ENCODE measurements around the gene JADE3.

JADE3 gene

DNA sequence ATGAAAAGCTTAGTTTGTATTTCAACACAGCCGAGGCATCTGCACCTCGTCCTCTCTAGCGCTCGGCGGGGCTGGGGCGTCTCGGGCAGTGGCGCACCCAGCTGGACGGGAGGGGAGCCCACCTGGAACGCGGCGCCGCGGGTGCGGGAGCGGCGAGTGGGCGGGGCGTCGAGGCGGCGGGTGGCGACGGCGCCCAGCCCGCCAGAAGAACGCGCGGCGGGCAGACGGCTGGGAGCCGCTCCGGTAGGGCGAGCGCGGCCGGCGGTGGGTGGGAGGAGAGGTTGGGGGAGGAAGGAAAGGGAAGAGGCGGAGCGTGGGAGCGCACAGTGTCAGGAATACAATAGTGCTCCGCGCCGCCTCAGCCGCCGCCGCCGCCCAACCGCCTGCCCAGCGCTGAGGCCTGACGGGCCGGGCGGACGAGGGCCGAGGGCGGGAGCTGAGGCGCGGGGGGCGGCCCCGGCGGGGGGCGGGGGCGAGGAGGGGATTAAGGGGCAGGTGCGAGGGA is at the start of gene JADE3:
Gene JADE3 (plus strand): TSS at position 324 of the 505 bp plus-strand sequence. CDS start 72,474 bp downstream, outside the sequence.
- peaks cover 7% of the 10 kb centered on the region for H3K4me1 Mint-ChIP-seq (ENCODE audit: low read depth)
- H3K4me3 Mint-ChIP-seq, result peak within 1 kb of the TSS; percentile 81
- H3K27me3 Mint-ChIP-seq, result peaks cover 14% of the 10 kb centered on the region
- no peaks in the 10 kb centered on the region for H3K36me3 Mint-ChIP-seq
- no peaks in the 10 kb centered on the region for H3K9me3 Mint-ChIP-seq (ENCODE audit: low read depth)
- no peak within 1 kb of the TSS for H3K27ac Mint-ChIP-seq

DNA sequence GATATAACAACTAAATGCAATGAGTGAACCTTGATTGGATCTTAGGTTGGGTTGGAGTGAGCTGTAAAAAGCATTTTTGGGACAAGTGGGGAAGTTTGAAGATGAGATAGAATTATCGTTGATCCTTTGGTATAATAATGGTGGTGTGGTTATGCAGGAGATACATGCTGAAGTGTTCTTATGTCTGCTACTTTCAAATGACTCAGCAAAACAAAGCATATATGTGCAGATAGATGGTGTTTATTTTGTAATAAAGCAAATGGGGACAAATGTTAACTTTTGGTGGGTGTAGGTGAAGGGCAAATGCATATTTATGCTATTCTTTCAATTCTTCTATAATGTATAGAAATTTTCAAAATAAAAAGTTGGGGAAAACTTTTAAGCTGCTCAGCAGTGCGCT is 49.1 kb upstream of the JADE3 start:
- Mint-ChIP-seq H3K36me3 (peaks cover 18% of the 10 kb centered on the region), H3K4me3 (no peak overlapping the region), H3K27me3 (no peaks in the 10 kb centered on the region), H3K4me1 (ENCODE audit: low read depth) (no peaks in the 10 kb centered on the region), H3K27ac (peak overlapping the region; percentile 2), H3K9me3 (ENCODE audit: low read depth) (no peaks in the 10 kb centered on the region)

DNA sequence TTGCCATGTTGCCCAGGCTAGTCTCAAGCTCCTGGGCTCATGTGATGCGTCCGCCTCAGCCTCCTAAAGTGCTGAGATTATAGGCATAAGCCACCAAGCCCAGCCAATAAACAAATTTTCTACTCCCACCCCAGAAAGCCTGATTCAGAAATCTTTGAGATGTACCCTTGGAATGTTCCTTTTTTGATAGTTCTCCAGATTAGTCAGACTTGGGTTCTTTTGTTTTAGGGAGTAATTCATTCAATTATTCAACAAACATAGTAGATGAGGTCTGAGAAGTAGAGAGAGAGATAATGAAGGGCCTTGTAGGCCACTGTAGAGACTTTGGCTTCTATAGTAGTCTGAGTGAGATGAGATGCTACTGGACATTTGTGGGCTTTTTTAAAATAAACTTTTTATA is 47.6 kb upstream of the JADE3 start:
- H3K36me3 Mint-ChIP-seq, result peaks cover 18% of the 10 kb centered on the region
- H3K27me3 Mint-ChIP-seq, result no peaks in the 10 kb centered on the region
- H3K4me1 Mint-ChIP-seq (ENCODE audit: low read depth), result no peaks in the 10 kb centered on the region
- no peak overlapping the region for H3K4me3 Mint-ChIP-seq
- H3K27ac Mint-ChIP-seq, result no peak overlapping the region
- no peaks in the 10 kb centered on the region for H3K9me3 Mint-ChIP-seq (ENCODE audit: low read depth)

DNA sequence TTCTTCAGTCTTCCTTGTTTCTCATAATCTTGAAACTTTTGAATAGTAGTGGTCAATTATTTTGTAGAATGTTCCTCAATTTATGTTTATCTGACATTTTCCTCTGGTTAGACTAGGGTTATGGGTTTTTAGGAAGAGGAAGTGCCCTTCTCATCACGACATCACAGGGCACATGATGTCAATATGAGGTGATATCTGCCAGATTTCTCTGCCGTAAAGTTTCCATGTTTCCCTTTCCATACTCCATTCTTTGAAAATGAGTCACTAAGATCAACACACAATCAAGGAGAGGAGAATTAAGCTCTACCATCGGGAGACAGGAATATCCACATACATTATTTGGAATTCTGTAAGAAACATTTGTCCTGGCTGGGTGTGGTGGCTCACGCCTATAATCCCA is 46.9 kb upstream of the JADE3 start:
- no peaks in the 10 kb centered on the region for H3K4me1 Mint-ChIP-seq (ENCODE audit: low read depth)
- H3K4me3 Mint-ChIP-seq, result no peak overlapping the region
- no peak overlapping the region for H3K27ac Mint-ChIP-seq
- H3K36me3 Mint-ChIP-seq, result peaks cover 18% of the 10 kb centered on the region
- H3K9me3 Mint-ChIP-seq (ENCODE audit: low read depth), result no peaks in the 10 kb centered on the region
- no peaks in the 10 kb centered on the region for H3K27me3 Mint-ChIP-seq

DNA sequence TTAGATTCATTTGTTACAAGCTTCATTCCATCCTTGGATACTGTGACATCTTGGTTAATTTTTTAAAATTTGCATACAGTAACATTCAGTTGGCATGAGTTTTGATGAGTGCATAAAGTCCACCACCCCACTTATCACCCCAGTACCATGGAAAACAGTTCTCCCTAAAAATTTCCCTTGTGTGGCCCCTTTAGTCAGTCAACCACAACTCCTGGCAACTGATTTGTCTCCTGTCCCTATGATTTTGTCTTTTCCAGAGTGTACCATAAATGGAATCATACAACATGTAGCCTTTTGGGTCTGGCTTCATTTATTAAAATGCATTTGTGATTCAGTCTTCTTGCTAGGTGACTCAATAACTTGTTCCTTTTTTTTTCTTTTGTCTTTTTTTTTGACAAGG is 45.5 kb upstream of the JADE3 start:
- peaks cover 14% of the 10 kb centered on the region for H3K36me3 Mint-ChIP-seq
- no peak overlapping the region for H3K27ac Mint-ChIP-seq
- H3K27me3 Mint-ChIP-seq, result no peaks in the 10 kb centered on the region
- H3K4me3 Mint-ChIP-seq, result no peak overlapping the region
- no peaks in the 10 kb centered on the region for H3K9me3 Mint-ChIP-seq (ENCODE audit: low read depth)
- no peaks in the 10 kb centered on the region for H3K4me1 Mint-ChIP-seq (ENCODE audit: low read depth)

DNA sequence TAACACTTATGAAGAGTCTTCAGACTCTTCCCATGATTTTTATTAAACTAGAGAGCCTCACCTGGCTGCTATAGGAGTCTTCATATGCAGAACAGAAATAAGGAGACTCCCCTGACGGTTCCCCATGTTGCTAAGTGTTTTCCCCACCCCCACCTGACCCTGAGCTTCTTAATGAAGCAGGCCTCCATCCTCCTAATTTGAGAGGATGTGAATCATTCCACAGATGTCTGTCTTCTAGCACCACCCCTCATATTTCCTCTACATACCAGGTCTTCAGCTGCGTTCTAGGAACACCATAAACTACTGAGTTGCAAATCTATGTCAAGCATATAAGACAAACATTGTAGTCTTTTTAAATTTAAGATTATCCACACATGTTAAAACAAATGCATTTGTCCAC is 38.5 kb upstream of the JADE3 start:
- Mint-ChIP-seq H3K27ac (no peak overlapping the region), H3K9me3 (ENCODE audit: low read depth) (no peaks in the 10 kb centered on the region), H3K4me1 (ENCODE audit: low read depth) (peaks cover 5% of the 10 kb centered on the region), H3K4me3 (no peak overlapping the region), H3K36me3 (no peaks in the 10 kb centered on the region), H3K27me3 (no peaks in the 10 kb centered on the region)

DNA sequence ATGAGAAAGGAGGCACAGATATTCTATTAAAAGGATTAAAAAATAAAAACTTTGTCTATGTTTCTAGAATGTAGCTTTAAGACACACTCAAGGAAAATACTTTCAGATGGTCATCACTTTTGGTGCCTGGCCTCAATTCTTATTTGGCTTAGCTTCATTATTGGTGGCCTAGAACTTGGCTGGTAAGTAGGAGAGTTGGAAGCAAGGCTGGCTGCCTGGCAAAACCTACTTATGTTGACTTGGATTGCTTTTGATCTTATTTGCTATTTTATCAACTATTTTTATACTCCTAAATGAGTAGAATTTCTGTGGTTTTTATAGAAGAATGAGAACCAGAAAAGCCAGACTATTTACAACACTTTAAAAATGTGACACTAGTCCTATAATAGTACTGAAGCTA is 35.3 kb upstream of the JADE3 start:
- Mint-ChIP-seq H3K36me3 (no peaks in the 10 kb centered on the region), H3K9me3 (ENCODE audit: low read depth) (no peaks in the 10 kb centered on the region), H3K27me3 (no peaks in the 10 kb centered on the region), H3K4me1 (ENCODE audit: low read depth) (peaks cover 5% of the 10 kb centered on the region), H3K27ac (no peak overlapping the region), H3K4me3 (no peak overlapping the region)

DNA sequence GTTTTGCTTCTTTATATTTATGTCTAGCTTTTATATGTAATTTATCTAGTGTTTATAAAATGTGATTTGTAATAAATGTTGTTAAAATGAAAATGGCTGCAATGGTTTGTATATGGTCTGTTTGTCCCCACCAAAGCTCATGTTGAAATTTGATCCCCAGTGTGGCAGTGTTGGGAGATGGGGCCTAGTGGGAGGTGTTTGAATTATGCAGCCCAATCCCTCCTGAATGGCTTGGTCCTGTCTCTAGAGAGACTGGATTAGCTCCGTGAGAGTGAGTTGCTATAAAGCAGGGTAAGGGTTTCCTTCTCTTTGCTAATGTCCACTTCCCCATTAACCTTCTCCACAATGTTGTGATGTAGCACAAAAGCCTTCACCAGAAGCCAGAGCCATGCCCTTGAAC is 30.0 kb upstream of the JADE3 start:
- Mint-ChIP-seq H3K27me3 (no peaks in the 10 kb centered on the region), H3K27ac (no peak overlapping the region), H3K9me3 (ENCODE audit: low read depth) (no peaks in the 10 kb centered on the region), H3K4me1 (ENCODE audit: low read depth) (no peaks in the 10 kb centered on the region), H3K36me3 (peaks cover 2% of the 10 kb centered on the region), H3K4me3 (no peak overlapping the region)

DNA sequence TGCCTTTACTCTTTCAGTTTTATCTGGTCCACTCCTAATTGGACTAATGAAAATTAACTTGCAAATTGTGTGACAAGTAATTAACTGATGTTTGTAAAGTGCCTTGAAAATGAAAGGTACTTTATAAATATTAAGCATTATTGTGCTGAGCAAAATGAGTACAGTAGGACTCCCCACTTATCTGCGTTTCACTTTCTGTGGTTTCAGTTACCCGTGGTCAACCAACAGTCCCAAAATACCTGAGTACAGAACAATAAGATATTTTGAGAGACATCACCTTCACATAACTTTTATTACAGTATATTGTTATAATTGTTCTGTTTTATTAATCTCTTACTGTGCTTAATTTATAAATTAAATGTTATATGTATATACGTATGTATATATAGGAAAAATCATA is 27.4 kb upstream of the JADE3 start:
- H3K27ac Mint-ChIP-seq, result no peak overlapping the region
- H3K4me1 Mint-ChIP-seq (ENCODE audit: low read depth), result no peaks in the 10 kb centered on the region
- peaks cover 2% of the 10 kb centered on the region for H3K36me3 Mint-ChIP-seq
- no peaks in the 10 kb centered on the region for H3K9me3 Mint-ChIP-seq (ENCODE audit: low read depth)
- no peak overlapping the region for H3K4me3 Mint-ChIP-seq
- no peaks in the 10 kb centered on the region for H3K27me3 Mint-ChIP-seq

DNA sequence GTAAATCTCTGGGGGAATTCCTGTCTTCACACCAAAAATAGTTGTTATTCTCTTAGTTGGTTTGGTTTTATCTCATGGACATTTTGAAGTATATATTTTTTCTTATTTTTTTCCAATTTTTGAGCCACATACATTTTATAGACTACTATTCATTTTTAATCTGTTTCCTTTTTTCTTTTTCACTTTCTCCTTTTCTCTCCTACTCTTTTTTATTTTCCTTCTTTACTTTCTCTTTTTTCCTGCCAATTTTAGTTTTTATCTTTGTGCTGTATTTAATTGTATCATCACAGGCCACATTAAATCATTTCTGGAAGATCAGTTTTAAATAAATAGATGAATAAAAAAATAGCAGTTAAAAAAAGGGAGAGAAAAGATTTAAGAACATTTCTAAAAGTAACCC is 14.0 kb upstream of the JADE3 start:
- Mint-ChIP-seq H3K9me3 (ENCODE audit: low read depth) (no peaks in the 10 kb centered on the region), H3K4me1 (ENCODE audit: low read depth) (no peaks in the 10 kb centered on the region), H3K27me3 (peaks cover 1% of the 10 kb centered on the region), H3K4me3 (no peak overlapping the region), H3K36me3 (no peaks in the 10 kb centered on the region), H3K27ac (no peak overlapping the region)

DNA sequence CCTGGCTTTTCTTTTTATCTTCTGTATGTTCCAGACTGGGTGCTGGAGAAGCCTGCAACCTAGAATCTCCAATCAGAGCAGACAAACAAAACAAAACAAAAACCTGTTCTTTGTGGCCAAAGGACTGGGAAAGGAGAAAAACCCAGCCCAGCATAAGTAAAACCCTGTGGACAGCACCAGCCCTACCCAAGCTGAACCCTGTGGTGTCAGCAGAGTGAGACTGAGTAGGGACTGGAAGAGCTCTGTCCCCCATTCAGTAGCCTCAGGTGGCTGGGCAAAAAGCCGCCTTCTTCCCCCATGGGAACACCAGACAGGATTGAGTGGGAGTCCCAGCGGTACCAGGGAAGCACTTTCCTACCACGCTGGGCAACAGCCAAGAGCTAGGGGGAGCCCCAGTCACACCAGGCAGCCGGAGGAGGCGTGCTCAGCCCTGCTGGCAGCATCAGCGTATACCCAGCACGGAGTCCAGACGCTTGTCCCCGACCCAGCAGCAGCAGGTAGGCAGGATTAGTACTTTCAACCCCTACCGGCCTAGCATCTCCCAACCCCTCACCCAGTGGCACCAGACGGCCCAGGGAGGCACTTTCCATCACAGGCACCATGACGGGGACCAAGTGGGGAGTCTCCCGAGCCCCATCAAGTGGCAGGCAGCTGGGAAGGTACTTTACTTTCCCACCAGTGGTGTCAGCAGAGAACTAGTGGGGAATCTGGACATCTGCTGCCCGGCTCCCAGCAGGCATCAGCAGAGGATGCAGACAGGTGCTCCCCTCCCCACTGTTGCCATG is 8.6 kb upstream of the JADE3 start:
- Mint-ChIP-seq H3K9me3 (ENCODE audit: low read depth) (no peaks in the 10 kb centered on the region), H3K4me3 (no peak overlapping the region), H3K36me3 (no peaks in the 10 kb centered on the region), H3K27me3 (no peaks in the 10 kb centered on the region), H3K4me1 (ENCODE audit: low read depth) (no peaks in the 10 kb centered on the region), H3K27ac (no peak overlapping the region)

DNA sequence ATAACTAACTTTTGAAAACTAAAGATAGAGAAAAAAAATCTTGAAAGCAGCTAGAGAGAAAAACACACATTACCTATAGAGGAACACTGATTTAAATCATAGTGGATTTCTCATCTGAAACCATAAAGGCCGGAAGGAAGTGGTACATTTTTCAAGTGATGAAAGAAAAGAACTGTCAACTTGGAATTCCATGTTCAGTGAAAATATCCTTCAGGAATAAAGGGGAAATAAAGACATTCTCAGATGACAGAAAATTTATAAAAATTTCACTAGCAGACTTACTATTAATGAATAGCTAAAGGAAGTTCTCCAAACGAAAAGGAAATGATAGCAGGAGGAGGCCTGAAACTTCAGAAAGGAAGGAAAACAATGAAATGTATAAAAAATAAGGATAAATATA is 7.6 kb upstream of the JADE3 start:
- Mint-ChIP-seq H3K36me3 (no peaks in the 10 kb centered on the region), H3K4me1 (ENCODE audit: low read depth) (no peaks in the 10 kb centered on the region), H3K9me3 (ENCODE audit: low read depth) (no peaks in the 10 kb centered on the region), H3K27ac (no peak overlapping the region), H3K27me3 (no peaks in the 10 kb centered on the region), H3K4me3 (no peak overlapping the region)

DNA sequence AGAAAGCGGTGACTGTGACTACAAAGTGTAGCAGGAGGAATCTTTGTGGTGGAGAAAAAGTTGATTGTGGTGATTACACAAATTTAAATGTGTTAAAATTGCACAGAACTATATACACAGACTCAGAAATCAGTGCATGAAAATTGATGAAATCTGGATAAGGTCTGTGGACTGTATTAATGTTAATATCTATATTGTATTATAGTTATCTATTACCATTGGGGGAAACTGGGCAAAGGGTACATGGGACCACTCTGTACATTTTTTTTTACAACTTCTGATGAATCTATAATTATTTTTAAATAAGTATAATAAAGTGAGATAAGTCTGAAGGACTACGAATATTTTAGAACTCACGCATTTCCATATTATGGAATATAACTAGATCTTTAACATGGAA is 1.8 kb upstream of the JADE3 start:
- Mint-ChIP-seq H3K36me3 (no peaks in the 10 kb centered on the region), H3K4me1 (ENCODE audit: low read depth) (peaks cover 7% of the 10 kb centered on the region), H3K27me3 (peaks cover 9% of the 10 kb centered on the region), H3K4me3 (no peak overlapping the region), H3K9me3 (ENCODE audit: low read depth) (no peaks in the 10 kb centered on the region), H3K27ac (no peak overlapping the region)

DNA sequence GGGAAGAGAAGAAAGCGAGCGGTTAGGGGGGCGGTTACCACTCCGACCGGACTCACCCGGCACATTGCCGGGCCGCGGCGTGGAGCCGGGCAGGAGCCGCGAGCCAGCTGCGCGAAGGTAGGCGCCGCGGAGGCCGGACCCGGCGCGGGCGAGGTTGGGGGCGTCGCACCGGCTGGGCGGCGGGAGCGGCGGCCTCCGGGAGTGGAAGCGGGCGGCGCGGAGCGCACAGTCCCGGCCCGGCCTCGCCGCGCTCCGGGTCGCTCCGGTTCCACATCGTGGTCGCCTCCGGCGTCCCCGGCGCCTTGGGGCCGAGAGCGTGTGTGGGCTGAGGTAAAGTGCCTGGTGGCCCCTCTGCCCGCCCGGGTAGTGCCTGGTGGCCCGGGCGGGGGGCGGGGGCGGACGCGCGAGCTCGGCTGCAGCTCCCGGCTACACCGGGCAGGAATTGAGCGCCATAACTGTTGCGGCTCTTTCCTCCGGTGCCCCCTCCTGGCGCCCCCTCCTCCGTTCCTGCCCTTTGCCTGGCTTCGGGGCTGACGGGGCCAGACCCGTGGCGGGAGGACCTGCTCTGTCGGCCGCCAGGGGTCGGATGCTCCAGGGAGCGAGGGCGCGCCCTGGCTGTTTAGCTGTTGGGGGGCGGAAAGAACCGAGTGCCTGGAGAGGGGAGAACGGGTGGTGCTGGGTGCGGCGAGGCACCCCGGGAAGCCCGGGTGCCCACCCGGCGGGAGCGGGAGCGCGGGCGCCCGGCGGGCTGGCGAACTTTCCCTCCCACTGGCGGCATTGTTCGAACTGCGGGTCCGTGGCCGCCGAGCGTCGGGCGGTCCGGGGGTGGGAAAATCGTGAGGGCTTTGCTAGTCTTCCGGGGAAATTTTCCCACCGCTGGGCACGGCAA is 626 bp downstream of the JADE3 start:
- H3K4me3 Mint-ChIP-seq, result peak overlapping the region; percentile 81
- peaks cover 7% of the 10 kb centered on the region for H3K4me1 Mint-ChIP-seq (ENCODE audit: low read depth)
- no peak overlapping the region for H3K27ac Mint-ChIP-seq
- H3K9me3 Mint-ChIP-seq (ENCODE audit: low read depth), result no peaks in the 10 kb centered on the region
- H3K36me3 Mint-ChIP-seq, result no peaks in the 10 kb centered on the region
- peaks cover 15% of the 10 kb centered on the region for H3K27me3 Mint-ChIP-seq

DNA sequence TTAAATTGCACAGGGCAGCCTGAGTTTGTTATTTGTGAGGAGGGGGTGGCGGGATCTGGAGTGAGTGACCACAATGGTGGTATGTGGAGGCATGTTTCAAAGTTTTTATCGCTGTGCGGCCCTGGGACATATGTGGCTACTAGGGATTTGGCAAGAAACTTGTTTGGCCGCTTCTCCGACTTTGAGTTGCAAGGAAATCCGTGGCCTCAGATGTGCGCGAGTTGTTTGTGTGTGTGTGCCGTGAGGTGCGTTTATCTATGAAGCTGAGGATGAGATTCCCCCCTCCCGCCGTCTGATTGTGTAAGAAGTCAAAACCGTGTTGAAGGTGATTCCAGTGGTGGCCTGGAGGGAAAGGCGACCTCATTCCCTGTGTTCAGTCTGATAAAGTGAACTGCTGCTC is 1.4 kb downstream of the JADE3 start:
- Mint-ChIP-seq H3K9me3 (ENCODE audit: low read depth) (no peaks in the 10 kb centered on the region), H3K36me3 (no peaks in the 10 kb centered on the region), H3K27ac (no peak overlapping the region), H3K4me1 (ENCODE audit: low read depth) (peaks cover 7% of the 10 kb centered on the region), H3K4me3 (peak overlapping the region; percentile 81), H3K27me3 (peaks cover 16% of the 10 kb centered on the region)
